GM19240 (cell line): Measurements from ENCODE around the gene NUP107.
A peak's percentile ranks its signal among the peaks of the same experiment; 100 is the strongest.

Experiments used
- DNase-seq: peaks from one replicate; pipeline ENCODE4 v3.0.0; 2011; ENCODE audit warnings: low spot score; ENCODE audit not compliant: insufficient read length

Gene NUP107

GRCh38 chr12:68773582-68773981, 86.8 kb downstream of the NUP107 start:
- DNase-seq = no peak

DNA sequence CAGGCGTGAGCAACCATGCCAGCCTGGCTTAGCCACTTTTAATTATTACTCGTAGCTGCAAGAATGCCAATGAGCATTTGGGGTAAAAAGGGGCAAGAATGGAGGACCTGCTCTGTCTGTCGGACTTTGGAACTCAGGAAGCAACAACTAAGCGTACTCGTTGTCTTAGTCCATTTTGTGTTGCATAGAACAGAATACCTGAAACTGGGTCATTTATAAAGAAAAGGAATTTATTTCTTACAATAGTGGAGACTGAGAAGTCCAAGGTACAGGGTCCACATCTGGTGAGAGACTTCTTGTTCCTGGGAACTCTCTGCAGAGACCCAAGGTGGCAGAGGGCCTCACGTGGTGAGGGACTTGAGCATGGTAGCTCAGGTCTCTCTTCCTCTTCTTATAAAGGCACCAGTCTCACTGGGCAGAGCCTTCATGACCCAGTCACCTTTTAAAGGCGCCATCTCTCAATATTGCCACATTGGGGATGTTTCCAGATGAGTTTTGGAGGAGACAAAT, 88.4 kb downstream of the NUP107 start:
- DNase-seq = no peak

- DNase-seq = no peak
Observed at GRCh38 chr12:68776976-68777610, 90.3 kb downstream of the NUP107 start.

DNA sequence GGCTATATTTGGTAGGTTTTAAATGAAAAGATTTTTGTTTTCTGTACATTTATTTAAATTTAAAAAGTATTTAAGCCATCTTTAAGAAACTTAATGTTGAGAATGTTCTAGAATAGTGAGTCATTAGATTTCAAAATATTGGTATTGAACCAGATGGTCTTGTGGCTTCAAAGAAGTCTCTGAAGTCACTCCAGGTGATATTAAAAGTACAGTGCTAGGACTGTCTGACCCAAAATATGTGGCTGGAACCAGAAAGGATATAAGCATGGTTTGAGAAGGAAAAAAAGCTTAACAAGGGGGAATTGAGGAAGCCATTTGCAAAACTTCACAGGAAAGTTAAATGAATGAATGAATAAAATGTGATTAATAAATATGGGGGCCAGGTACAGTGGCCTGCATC, 92.5 kb downstream of the NUP107 start:
- DNase-seq = no peak

- no peak for DNase-seq
Observed at GRCh38 chr12:68780731-68781130, 94.0 kb downstream of the NUP107 start.

DNA sequence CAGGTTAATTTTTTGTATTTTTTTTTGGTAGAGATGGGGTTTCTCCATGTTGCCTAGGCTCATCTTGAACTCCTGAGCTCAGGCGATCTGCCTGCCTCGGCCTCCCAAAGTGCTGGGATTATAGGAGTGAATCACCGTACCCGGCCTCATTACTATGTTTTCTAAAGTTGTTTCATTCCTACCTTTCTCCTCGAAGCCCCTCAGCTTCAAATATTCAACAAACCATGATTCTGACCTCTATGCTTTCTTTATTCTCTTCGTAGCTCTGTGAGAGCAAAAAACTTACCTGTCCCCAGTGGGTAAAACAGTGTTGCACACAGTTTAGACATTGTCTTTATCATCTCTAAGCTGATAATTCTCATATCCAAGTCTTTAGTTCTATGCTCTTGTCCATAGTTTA, 95.0 kb downstream of the NUP107 start:
- no peak for DNase-seq

- no peak for DNase-seq
Observed at GRCh38 chr12:68784015-68784414, 97.2 kb downstream of the NUP107 start.

GRCh38 chr12:68785358-68785757, 98.6 kb downstream of the NUP107 start:
- no peak for DNase-seq

- DNase-seq = no peak
Observed at GRCh38 chr12:68785823-68786222, 99.0 kb downstream of the NUP107 start.

GRCh38 chr12:68786929-68787328, 100.2 kb downstream of the NUP107 start:
- no peak for DNase-seq

GRCh38 chr12:68788554-68789143, 101.9 kb downstream of the NUP107 start:
- no peak for DNase-seq

DNA sequence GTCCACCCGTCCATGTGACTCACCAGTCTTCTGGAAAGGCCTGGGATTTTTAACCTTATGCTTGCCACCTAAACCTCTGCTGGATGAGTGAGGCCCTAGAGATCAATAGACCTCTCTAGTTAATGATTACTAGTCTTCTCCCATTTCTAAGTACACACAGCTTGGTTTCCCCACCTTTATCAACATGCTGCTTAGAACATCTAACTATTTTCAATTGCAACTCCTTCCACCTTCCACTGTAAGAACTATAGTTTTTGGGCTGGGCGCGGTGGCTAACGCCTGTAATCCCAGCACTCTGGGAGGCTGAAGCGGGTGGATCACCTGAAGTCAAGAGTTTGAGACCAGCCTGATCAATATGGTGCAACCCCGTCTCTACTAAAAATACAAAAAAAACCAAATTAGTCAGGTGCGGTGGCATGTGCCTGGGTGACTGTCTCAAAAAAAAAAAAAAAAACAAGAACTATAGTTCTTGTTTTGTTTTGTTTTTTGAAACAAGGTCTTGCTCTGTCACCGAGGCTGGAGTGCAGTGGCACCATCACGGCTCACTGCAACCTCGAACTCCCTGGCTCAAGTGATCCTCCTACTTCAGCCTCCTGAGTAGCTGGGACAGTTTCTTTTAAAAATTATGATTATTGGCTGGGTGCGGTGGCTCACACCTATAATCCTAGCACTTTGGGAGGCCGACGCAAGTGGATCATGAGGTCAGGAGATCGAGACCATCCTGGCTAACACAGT, 102.5 kb downstream of the NUP107 start:
- no peak for DNase-seq

DNA sequence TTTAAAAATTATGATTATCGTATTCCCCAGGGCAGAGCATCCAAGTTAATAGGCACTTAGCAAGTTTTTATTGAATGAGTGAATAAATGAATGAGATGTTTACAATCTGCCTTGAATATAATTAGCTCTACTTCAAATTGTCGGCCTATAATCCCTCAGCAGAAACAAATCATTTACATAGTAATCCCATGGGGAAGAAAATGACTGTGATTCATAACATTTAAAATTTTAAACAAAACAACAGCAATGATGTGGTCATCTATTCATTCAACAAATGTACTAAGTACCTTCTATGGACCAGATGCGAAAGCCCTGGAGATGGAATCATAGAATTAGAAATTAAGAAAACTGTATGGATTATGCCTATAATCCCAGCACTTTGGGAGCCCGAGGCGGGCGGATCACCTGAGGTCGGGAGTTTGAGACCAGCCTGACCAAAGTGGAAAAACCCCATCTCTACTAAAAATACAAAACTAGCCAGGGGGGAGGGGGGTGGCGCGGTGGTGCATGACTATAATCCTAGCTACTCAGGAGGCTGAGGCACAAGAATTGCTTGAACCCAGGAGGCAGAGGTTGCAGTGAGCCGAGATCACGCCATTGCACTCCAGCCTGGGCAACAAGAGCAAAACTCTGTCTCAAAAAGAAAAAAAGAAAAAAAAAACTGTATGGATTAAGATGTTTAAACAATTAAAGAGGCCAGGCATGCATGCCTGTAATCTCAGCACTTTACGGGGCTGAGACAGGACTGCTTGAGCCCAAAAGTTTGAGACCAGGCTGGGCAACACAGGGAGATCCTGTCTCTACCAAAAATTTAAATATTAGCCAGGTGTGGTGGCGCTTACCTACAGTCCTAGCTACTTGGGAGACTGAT, 103.5 kb downstream of the NUP107 start:
- no peak for DNase-seq

DNA sequence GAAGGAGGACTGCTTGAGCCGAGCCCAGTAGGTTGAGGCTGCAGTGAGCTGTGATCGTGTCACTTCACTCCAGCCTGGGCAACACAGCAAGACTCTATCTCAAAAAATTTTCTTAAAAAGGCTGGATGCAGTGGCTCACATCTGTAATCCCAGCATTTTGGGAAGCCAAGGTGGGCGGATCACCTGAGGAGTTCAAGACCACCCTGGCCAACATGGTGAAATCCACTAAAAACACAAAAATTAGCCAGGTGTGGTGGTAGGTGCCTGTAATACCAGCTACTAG, 104.1 kb downstream of the NUP107 start:
- no peak for DNase-seq

DNA sequence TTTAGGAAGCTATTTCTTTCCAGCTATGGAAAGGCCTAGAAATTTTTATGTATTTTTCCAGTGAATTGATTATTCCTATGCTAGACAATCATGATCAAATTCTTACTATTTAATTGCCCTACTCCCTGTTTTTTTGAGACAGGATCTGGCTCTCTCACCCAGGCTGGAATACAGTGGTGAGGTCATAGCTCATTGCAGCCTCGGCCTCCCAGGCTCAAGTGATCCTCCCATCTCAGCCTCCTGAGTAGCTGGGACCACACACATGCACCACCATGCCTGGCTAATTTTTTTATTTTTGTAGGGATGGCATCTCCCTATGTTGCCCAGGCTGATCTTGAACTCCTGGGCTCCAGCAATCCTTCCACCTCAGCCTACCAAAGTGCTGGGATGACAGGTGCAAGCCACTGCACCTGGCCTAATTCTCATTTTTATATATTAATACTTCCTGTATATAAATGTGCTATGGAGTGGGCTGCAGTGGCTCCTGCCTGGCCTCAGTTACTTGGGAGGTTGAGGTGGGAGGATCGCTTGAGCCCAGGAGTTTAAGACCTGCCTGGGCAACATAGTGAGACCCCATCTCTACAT, 105.2 kb downstream of the NUP107 start:
- no peak for DNase-seq

- DNase-seq = peak; percentile 45
Observed at GRCh38 chr12:68792952-68793351, 106.2 kb downstream of the NUP107 start.

GRCh38 chr12:68793436-68793835, 106.7 kb downstream of the NUP107 start:
- no peak for DNase-seq

- DNase-seq = no peak
Observed at GRCh38 chr12:68793975-68794652, 107.3 kb downstream of the NUP107 start.

- DNase-seq = no peak
Observed at GRCh38 chr12:68794653-68795251, 108.0 kb downstream of the NUP107 start.
